ENCODE data around the gene ZSCAN25. TPM values are rescaled to one million over a fixed set of nuclear protein-coding genes. Genes with fewer than 3 reads are reported as not detected.

The ZSCAN25 gene
- total and polyA plus RNA-seq, 2 of the 13 experiments (the other 11 are each of a cell fraction or from before 2014, with no cell fraction given) = 12.1 to 16.8 TPM

DNA sequence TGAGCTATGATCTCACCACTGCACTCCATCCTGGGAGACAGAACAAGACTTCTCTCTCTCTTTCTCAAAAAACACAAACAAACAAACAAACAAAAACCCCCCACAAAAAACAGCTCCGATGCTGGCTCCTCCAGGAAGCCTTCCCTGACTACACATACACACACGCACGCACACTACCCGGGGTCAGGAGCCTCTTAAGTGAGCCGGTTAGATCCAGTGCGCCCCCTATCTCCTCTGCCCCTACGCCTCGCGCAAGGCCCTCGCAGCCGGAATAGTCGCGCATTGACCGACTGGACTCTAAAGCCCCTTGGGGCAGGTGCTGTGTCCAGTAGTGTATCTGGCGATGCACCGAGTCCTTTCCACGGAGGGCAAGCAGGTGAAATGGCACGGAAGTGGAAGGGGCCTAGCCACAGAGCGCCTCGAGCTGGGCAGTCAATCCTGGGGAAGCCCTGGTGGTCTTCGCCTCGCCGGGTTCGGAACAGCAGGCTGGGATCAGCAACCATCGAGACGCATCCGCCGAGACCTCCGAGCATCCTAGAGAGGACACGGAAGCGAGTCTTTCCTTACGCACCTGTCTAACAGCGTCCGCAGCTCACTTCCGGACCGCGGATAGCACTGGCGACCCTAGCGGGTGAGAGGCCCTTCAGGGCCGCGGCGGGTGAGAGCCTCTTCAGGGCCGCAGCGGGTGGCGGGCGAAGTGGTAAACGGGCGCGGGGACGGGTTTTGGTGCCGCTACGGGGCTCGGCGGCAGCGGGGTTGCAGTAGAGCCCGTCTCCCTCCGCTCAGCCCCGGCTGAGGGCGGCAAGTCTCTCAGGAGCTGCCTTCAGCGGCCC lies at the start of gene ZSCAN25 (continued):
- TF ChIP-seq MAF1 (CRISPR knock-in tag; IDR thresholded peaks at IDR 0.05; ENCODE audit: borderline replicate concordance) (peak; percentile 55; the same call in 1 of the 2 replicates), NCOA5 (CRISPR knock-in tag; IDR thresholded peaks at IDR 0.05) (no peak), RFX3 (CRISPR knock-in tag; IDR thresholded peaks at IDR 0.05) (no peak), ZFX (CRISPR knock-in tag; IDR thresholded peaks at IDR 0.05; ENCODE audit: low read depth) (peak; percentile 99), ARNT2 (CRISPR knock-in tag; IDR thresholded peaks at IDR 0.05; ENCODE audit: low read depth) (peak; percentile 69), RNF2 (conservative IDR thresholded peaks at IDR 0.05; ENCODE audit: low read depth) (peak; percentile 90), TP53 (CRISPR knock-in tag; conservative IDR thresholded peaks at IDR 0.05) (peak; percentile 49), JUNB (CRISPR knock-in tag; IDR thresholded peaks at IDR 0.05; ENCODE audit: borderline replicate concordance) (no peak), ZNF562 (CRISPR knock-in tag; IDR thresholded peaks at IDR 0.05; ENCODE audit: borderline replicate concordance) (no peak), LCORL (IDR thresholded peaks at IDR 0.05) (no peak), LCORL (CRISPR knock-in tag; IDR thresholded peaks at IDR 0.05) (peak; percentile 71), ZNF878 (CRISPR knock-in tag; IDR thresholded peaks at IDR 0.05) (no peak), EED (CRISPR knock-in tag; IDR thresholded peaks at IDR 0.05) (peak; percentile 87), ZNF781 (CRISPR knock-in tag; IDR thresholded peaks at IDR 0.05; ENCODE audit: borderline replicate concordance, not compliant biosample characterization) (peak; percentile 94), HOXD1 (CRISPR knock-in tag; IDR thresholded peaks at IDR 0.05) (peak; percentile 90), NR2C2 (CRISPR knock-in tag; IDR thresholded peaks at IDR 0.05; ENCODE audit: borderline replicate concordance) (peak; percentile 89), ZNF3 (CRISPR knock-in tag; IDR thresholded peaks at IDR 0.05) (peak; percentile 62; the same call in 1 of the 2 replicates), MBD4 (IDR thresholded peaks at IDR 0.05; ENCODE audit: borderline replicate concordance, low read length) (no peak), ZNF138 (CRISPR knock-in tag; IDR thresholded peaks at IDR 0.05; ENCODE audit: low read depth) (no peak), ZNF234 (CRISPR knock-in tag; conservative IDR thresholded peaks at IDR 0.05) (no peak), TRIM24 (CRISPR knock-in tag; IDR thresholded peaks at IDR 0.05) (no peak), ARID2 (CRISPR knock-in tag; IDR thresholded peaks at IDR 0.05; ENCODE audit: borderline replicate concordance) (0 out of 2 replicates have a peak, but pooled peaks have one; percentile 84), ZNF839 (CRISPR knock-in tag; IDR thresholded peaks at IDR 0.05; ENCODE audit: borderline replicate concordance) (no peak), NFE2L2 (IDR thresholded peaks at IDR 0.05; ENCODE audit: low read length) (no peak)
- TF ChIP-seq, protein P1, sequence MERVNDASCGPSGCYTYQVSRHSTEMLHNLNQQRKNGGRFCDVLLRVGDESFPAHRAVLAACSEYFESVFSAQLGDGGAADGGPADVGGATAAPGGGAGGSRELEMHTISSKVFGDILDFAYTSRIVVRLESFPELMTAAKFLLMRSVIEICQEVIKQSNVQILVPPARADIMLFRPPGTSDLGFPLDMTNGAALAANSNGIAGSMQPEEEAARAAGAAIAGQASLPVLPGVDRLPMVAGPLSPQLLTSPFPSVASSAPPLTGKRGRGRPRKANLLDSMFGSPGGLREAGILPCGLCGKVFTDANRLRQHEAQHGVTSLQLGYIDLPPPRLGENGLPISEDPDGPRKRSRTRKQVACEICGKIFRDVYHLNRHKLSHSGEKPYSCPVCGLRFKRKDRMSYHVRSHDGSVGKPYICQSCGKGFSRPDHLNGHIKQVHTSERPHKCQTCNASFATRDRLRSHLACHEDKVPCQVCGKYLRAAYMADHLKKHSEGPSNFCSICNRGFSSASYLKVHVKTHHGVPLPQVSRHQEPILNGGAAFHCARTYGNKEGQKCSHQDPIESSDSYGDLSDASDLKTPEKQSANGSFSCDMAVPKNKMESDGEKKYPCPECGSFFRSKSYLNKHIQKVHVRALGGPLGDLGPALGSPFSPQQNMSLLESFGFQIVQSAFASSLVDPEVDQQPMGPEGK (CRISPR knock-in tag; IDR thresholded peaks at IDR 0.05) = peak; percentile 43; the same call in 1 of the 2 replicates
- TF ChIP-seq, protein P2, sequence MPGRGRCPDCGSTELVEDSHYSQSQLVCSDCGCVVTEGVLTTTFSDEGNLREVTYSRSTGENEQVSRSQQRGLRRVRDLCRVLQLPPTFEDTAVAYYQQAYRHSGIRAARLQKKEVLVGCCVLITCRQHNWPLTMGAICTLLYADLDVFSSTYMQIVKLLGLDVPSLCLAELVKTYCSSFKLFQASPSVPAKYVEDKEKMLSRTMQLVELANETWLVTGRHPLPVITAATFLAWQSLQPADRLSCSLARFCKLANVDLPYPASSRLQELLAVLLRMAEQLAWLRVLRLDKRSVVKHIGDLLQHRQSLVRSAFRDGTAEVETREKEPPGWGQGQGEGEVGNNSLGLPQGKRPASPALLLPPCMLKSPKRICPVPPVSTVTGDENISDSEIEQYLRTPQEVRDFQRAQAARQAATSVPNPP (CRISPR knock-in tag; IDR thresholded peaks at IDR 0.05) = peak; percentile 61; the same call in 1 of the 2 replicates
- TF ChIP-seq, protein P3, sequence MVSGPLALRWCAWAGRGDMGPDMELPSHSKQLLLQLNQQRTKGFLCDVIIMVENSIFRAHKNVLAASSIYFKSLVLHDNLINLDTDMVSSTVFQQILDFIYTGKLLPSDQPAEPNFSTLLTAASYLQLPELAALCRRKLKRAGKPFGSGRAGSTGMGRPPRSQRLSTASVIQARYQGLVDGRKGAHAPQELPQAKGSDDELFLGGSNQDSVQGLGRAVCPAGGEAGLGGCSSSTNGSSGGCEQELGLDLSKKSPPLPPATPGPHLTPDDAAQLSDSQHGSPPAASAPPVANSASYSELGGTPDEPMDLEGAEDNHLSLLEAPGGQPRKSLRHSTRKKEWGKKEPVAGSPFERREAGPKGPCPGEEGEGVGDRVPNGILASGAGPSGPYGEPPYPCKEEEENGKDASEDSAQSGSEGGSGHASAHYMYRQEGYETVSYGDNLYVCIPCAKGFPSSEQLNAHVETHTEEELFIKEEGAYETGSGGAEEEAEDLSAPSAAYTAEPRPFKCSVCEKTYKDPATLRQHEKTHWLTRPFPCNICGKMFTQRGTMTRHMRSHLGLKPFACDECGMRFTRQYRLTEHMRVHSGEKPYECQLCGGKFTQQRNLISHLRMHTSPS (CRISPR knock-in tag; IDR thresholded peaks at IDR 0.05; ENCODE audit: low read depth) = peak; percentile 13; the same call in 1 of the 2 replicates

All from HepG2 (cell line).